Muscle layer of colon (tissue), 2 donors: ENCODE results near the gene IFIT3.
"Not testable (repeated sequence)": the region's sequence is repeated elsewhere in the genome, so short reads cannot be mapped to it uniquely, and the experiment has no call there.

Experiments used
- H3K27ac ChIP-seq: one replicate; pipeline ENCODE4 v1.7.0; 2013; ENCODE audit warnings: low read depth, mild to moderate bottlenecking, low read length, moderate library complexity
- H3K27me3 ChIP-seq, 2 donors: one replicate each; pipeline ENCODE4 v1.7.0; 2013; ENCODE audit warnings: low read length in 2 of 2, mild to moderate bottlenecking in 2 of 2; ENCODE audit not compliant: insufficient read depth in 2 of 2, control insufficient read depth in 1 of 2
- H3K36me3 ChIP-seq: one replicate; pipeline ENCODE4 v1.7.0; 2013; ENCODE audit warnings: mild to moderate bottlenecking, low read length; ENCODE audit not compliant: insufficient read depth
- H3K4me1 ChIP-seq: one replicate; pipeline ENCODE4 v1.7.0; 2013; ENCODE audit warnings: mild to moderate bottlenecking, low read length; ENCODE audit not compliant: insufficient read depth
- H3K4me3 ChIP-seq, 2 donors: one replicate each; pipeline ENCODE4 v1.7.0; 2013; ENCODE audit warnings: low read length in 2 of 2, low read depth in 1 of 2, mild to moderate bottlenecking in 1 of 2, moderate library complexity in 1 of 2
- H3K9ac ChIP-seq: one replicate; pipeline ENCODE4 v1.7.0; 2013; ENCODE audit warnings: low read length
- H3K9me3 ChIP-seq: one replicate; pipeline ENCODE4 v1.7.0; 2013; ENCODE audit warnings: mild to moderate bottlenecking, low read length
- donor health status: abdominal sarcoma.
- donor health status: Adenocarcinoma of cecum.

IFIT3 gene

GRCh38 chr10:89341649-89342048, 13.9 kb downstream of the IFIT3 start:
- no peak overlapping the region for H3K4me3 ChIP-seq
- H3K27ac ChIP-seq: no peak overlapping the region
- no peaks in the 10 kb centered on the region for H3K9me3 ChIP-seq
- peaks cover 15% of the 10 kb centered on the region for H3K36me3 ChIP-seq
- no peaks in the 10 kb centered on the region for H3K4me1 ChIP-seq
- H3K27me3 ChIP-seq: no peaks in the 10 kb centered on the region
- H3K9ac ChIP-seq: no peak overlapping the region

GRCh38 chr10:89342206-89342958, 14.6 kb downstream of the IFIT3 start:
- no peak overlapping the region for H3K4me3 ChIP-seq

GRCh38 chr10:89343089-89343767, 15.4 kb downstream of the IFIT3 start:
- Histone ChIP-seq H3K4me1 (no peaks in the 10 kb centered on the region), H3K4me3 (no peak overlapping the region), H3K27me3 (no peaks in the 10 kb centered on the region), H3K9me3 (no peaks in the 10 kb centered on the region), H3K27ac (no peak overlapping the region), H3K9ac (no peak overlapping the region), H3K36me3 (peaks cover 15% of the 10 kb centered on the region)

More at GRCh38 chr10:89342206-89342958, 14.6 kb downstream of the IFIT3 start:
- no peaks in the 10 kb centered on the region for H3K9me3 ChIP-seq
- H3K36me3 ChIP-seq: peaks cover 15% of the 10 kb centered on the region
- H3K4me1 ChIP-seq: no peaks in the 10 kb centered on the region
- no peak overlapping the region for H3K9ac ChIP-seq
- H3K27me3 ChIP-seq: no peaks in the 10 kb centered on the region
- no peak overlapping the region for H3K27ac ChIP-seq

- no peaks in the 10 kb centered on the region for H3K4me1 ChIP-seq
- H3K36me3 ChIP-seq: peaks cover 8% of the 10 kb centered on the region
- H3K4me3 ChIP-seq: no peak overlapping the region
- no peaks in the 10 kb centered on the region for H3K27me3 ChIP-seq
- H3K9me3 ChIP-seq: no peaks in the 10 kb centered on the region
- H3K27ac ChIP-seq: no peak overlapping the region
- no peak overlapping the region for H3K9ac ChIP-seq
These were observed 16.4 kb downstream of the IFIT3 start for GRCh38 chr10:89344156-89344555.

GRCh38 chr10:89345367-89346000, 17.7 kb downstream of the IFIT3 start:
- Histone ChIP-seq H3K4me1 (no peaks in the 10 kb centered on the region), H3K9ac (no peak overlapping the region), H3K27ac (no peak overlapping the region), H3K27me3 (no peaks in the 10 kb centered on the region), H3K9me3 (no peaks in the 10 kb centered on the region), H3K36me3 (no peaks in the 10 kb centered on the region), H3K4me3 (no peak overlapping the region)

DNA sequence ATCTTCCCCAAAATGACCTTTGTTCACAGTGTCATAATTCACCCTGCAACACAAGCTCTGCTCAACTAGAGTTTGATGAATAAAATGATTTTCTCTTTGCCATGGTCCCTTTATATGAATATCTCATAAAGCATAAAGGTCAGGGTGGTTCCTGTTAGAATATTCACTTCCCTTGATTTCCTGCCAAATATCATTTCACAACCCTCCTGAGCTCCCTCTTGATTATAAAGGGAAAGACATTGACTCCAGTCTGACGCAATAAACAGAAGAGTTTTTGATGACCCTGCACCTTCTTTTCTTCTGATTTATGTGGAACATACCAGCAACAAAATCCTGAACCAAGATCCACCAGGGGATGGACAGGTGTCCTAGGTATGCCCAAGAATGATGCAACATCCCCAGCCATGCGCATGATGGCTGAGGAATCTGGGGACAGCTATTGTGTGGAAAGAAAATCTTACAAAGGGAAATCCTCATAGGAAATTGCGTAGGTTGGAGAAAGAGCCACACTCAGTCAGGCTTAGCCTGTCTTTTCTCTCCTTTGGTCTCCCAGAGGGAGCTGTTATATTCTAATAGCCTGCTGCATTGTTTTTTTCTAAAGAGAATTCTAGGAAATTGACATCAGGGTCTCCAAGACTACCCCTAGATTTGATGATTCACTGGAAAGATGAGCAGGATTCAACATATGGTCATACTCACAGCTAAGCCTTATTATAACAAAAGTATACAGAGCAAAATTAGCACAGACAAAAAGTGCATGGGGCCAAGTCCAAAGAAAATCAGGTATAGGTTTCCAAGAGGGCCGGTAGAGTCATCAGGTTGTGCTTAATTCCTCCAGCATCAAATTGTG, 18.8 kb downstream of the IFIT3 start:
- Histone ChIP-seq H3K9ac (no peak overlapping the region), H3K36me3 (no peaks in the 10 kb centered on the region), H3K4me1 (peaks cover 7% of the 10 kb centered on the region), H3K4me3 (no peak overlapping the region), H3K27ac (no peak overlapping the region), H3K27me3 (no peaks in the 10 kb centered on the region), H3K9me3 (no peaks in the 10 kb centered on the region)

DNA sequence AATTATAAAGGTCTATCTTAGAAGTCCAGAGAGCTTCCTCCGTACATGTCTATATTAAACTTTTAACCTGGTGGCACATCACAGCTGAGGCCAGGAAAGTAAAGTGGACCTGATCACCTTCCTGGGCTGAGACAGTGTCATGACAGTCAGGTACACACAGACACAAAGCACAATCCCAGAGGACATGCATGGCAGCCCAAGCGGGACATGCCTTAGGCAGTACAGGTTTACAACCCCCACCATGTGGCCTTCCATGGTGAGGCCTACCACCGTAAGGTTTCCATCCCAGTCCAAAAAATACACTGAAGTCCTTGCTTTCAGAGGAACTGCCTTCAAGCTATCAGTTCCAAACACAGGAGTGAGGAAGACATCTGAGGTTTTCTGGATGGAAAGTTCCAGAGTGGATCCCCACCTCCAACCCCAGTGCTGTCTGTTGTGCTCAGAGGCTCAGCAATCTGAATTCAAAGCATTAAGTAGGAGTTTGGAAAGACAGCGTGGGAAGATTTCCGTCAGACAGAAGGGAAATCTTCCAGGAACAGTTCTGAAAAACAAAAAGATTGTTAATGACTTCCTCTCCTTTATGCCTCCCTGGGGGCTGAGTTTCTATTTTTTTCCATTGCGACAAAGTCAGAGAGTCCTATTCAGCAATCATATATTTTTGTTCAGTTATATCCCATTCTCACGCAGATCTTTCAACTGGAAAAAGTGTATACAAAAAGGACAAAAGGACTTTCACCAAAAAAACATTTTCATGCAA, 20.1 kb downstream of the IFIT3 start:
- peaks cover 15% of the 10 kb centered on the region for H3K4me1 ChIP-seq
- no peaks in the 10 kb centered on the region for H3K27me3 ChIP-seq
- H3K9ac ChIP-seq: no peak overlapping the region
- no peak overlapping the region for H3K4me3 ChIP-seq
- no peak overlapping the region for H3K27ac ChIP-seq
- no peaks in the 10 kb centered on the region for H3K36me3 ChIP-seq
- no peaks in the 10 kb centered on the region for H3K9me3 ChIP-seq

DNA sequence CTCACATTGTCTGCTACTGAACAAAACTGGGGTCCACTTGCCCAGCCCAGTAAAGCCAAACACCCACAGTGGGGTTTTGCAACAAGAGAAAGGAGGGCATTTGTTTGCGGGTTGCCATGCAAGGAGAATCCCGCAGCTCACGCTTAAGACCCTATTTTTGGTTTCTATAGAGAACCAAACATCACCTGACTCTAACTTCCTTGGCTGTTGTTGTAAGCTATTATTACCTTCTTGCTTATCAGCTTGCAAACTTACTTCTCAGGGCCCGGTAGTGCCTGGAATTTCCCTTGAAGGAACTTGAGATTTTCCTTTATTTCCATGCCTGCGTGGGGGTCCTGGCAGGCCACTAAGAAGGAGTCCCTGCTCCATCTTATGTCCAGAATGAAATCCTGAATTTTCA, 20.7 kb downstream of the IFIT3 start:
- H3K9me3 ChIP-seq: no peaks in the 10 kb centered on the region
- H3K36me3 ChIP-seq: no peaks in the 10 kb centered on the region
- no peak overlapping the region for H3K4me3 ChIP-seq
- H3K27ac ChIP-seq: no peak overlapping the region
- H3K4me1 ChIP-seq: peaks cover 15% of the 10 kb centered on the region
- H3K27me3 ChIP-seq: no peaks in the 10 kb centered on the region
- no peak overlapping the region for H3K9ac ChIP-seq

DNA sequence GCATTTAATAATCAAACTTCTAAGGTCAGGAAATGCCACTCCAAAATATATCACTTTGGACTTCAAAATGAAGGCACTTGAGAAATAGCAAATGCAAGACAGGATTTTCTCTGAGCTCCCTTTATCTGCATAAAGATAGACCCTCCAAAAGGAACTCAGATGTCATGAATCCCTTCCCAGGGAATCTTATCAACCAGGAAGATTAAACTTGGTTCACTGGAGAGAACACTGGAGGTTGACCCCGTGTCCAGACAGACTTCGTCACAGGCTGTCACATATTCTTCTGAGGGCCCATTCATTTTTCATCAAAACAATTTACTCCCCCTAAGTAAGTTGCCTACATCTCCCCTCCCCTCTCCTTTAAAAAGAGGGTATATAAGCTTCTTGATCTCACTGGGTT, 21.2 kb downstream of the IFIT3 start:
- Histone ChIP-seq H3K9me3 (no peaks in the 10 kb centered on the region), H3K27ac (no peak overlapping the region), H3K4me3 (no peak overlapping the region), H3K9ac (no peak overlapping the region), H3K4me1 (peaks cover 15% of the 10 kb centered on the region), H3K36me3 (no peaks in the 10 kb centered on the region), H3K27me3 (no peaks in the 10 kb centered on the region)

GRCh38 chr10:89350631-89351315, 23.0 kb downstream of the IFIT3 start:
- not testable (repeated sequence) for H3K9ac ChIP-seq, H3K36me3 ChIP-seq, H3K4me3 ChIP-seq, H3K27ac ChIP-seq, H3K9me3 ChIP-seq, H3K27me3 ChIP-seq
- peaks cover 15% of the 10 kb centered on the region for H3K4me1 ChIP-seq
